Measurements from ENCODE around the gene CRTAC1. TPM values are rescaled to one million over a fixed set of nuclear protein-coding genes. Genes with fewer than 3 reads are reported as not detected.

The CRTAC1 gene
- total RNA-seq, 1 experiment from 2014 or later: 0.20 TPM

DNA sequence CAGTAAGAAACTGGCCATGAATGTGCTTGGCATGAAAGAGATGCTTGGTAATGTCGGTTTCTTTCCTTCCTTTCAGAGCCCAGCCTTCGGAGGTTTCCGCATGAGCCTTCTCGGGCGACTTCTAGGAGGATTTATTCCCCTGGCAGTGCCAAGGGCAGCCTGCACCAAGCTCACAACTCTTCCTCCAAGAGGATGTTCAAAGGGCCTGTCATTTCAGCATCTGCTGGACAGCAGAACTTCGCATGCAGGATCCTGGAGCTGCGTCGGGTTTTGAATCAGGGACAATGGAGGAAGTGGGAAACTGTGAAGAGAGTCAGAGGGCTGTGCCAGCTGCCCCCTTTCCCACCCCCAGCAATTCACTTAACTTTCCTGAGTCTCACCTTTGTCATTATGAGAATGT, 159.4 kb downstream of the CRTAC1 start:
- no peak for TF ChIP-seq ZFX (IDR thresholded peaks at IDR 0.05)
- TF ChIP-seq POLR2A (IDR thresholded peaks at IDR 0.05; ENCODE audit: borderline replicate concordance, extremely low read depth, insufficient read depth, insufficient read length): no peak
- TF ChIP-seq YY1 (IDR thresholded peaks at IDR 0.05; ENCODE audit: extremely low read depth, insufficient replicate concordance, low read depth, low read length): no peak
- no peak for TF ChIP-seq JUND (IDR thresholded peaks at IDR 0.05)
- TF ChIP-seq, protein P1, sequence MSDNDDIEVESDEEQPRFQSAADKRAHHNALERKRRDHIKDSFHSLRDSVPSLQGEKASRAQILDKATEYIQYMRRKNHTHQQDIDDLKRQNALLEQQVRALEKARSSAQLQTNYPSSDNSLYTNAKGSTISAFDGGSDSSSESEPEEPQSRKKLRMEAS (IDR thresholded peaks at IDR 0.05): no peak
- no peak for TF ChIP-seq SRF (IDR thresholded peaks at IDR 0.05; ENCODE audit: low read depth)
- TF ChIP-seq CEBPB (IDR thresholded peaks at IDR 0.05; ENCODE audit: low read depth): no peak
- TF ChIP-seq SIN3A (IDR thresholded peaks at IDR 0.05; ENCODE audit: low read depth): no peak
- TF ChIP-seq RAD21 (IDR thresholded peaks at IDR 0.05; ENCODE audit: low read depth): no peak
- ChIA-PET RAD21 (ENCODE audit: low non-redundant PET in 1 of 2, low total read pairs in 2 of 2, uncharacterized antibody in 2 of 2, unreplicated experiment in 2 of 2) (interaction anchor here in 1 of 2 experiments (0.6 kb wide), 1 partner anchor 44 kb away, joined by 8 read pairs; no protein-coding TSS in a partner anchor), CTCF (interaction anchor here (4.4 kb wide), 1 partner anchor 78 kb away, joined by 51 read pairs; no protein-coding TSS in a partner anchor), POLR2A (interaction anchor here (1.8 kb wide), 1 partner anchor 21 kb away, joined by 5 read pairs; the partner anchor contains the start of gene GOLGA7B)
- Histone ChIP-seq H3K27ac (ENCODE audit: low read depth, low read length) (no peak overlapping the region), H3K79me2 (ENCODE audit: insufficient read depth, low read length) (no peaks in the 10 kb centered on the region), H3K36me3 (ENCODE audit: control insufficient read depth in 1 of 2, insufficient read depth in 2 of 2, low read length in 2 of 2) (no peaks in the 10 kb centered on the region), H4K20me1 (ENCODE audit: insufficient read depth) (no peaks in the 10 kb centered on the region), H3K9ac (ENCODE audit: low read length) (no peak overlapping the region), H3K9me3 (ENCODE audit: control insufficient read depth in 1 of 2, insufficient read depth in 1 of 2, low read depth in 1 of 2, low read length in 2 of 2) (no peaks in the 10 kb centered on the region), H3K27me3 (ENCODE audit: insufficient read depth, low read length) (no peaks in the 10 kb centered on the region; the same call in 1 of the 2 replicates), H3K4me3 (replicated peaks in 1 of 2; ENCODE audit: low read depth in 1 of 2, low read length in 2 of 2) (no peak overlapping the region), H3K4me2 (ENCODE audit: low read length) (no peak overlapping the region), H3K4me1 (ENCODE audit: control insufficient read depth in 1 of 2, insufficient read depth in 2 of 2, low read length in 2 of 2) (peaks cover 9 to 16% of the 10 kb centered on the region in 2 experiments; a peak in 3 of 4 replicates), H2AFZ (ENCODE audit: low read depth, low read length, poor library complexity, severe bottlenecking) (no peak overlapping the region), H3K9me2 (ENCODE audit: insufficient read depth) (no peaks in the 10 kb centered on the region)
- DNase-seq (ENCODE audit: low read depth, low spot score): no peak
- ATAC-seq: no peak
- intact Hi-C loops (cut with micrococcal nuclease): no loop called here
- BruUV-seq (replicated peaks): no TSS peak

Measured in HCT116 (cell line).